Measurements from ENCODE around the gene WDFY4. TPM values are rescaled to one million over a fixed set of nuclear protein-coding genes. Genes with fewer than 3 reads are reported as not detected.

Gene WDFY4
- total RNA-seq, 4 donors from 2014 or later = 1.6 to 5.1 (median 3.0) TPM

- no peaks in the 10 kb centered on the region for H3K9me3 ChIP-seq
- no peak for TF ChIP-seq POLR2A (IDR thresholded peaks at IDR 0.05)
- no peak for TF ChIP-seq POLR2AphosphoS5 (IDR thresholded peaks at IDR 0.05)
- no peak for TF ChIP-seq CTCF (IDR thresholded peaks at IDR 0.05)
- no peak for TF ChIP-seq EP300 (IDR thresholded peaks at IDR 0.05)
- H3K27ac ChIP-seq = no peak overlapping the region
- H3K4me3 ChIP-seq = no peak overlapping the region
- no peak for ATAC-seq
- peaks cover 0 to 9% (median 0%) of the 10 kb centered on the region in 3 donors for H3K4me1 ChIP-seq
- no peaks in the 10 kb centered on the region for H3K36me3 ChIP-seq
- H3K27me3 ChIP-seq = no peaks in the 10 kb centered on the region
- 31 to 52% methylated on average over 3 to 5 of the region's 17 CpGs for WGBS, 2 donors (ENCODE audit: low coverage in 1 of 2)
Measured at GRCh38 chr10:49001870-49002672, 317.4 kb downstream of the WDFY4 start.

GRCh38 chr10:49005270-49005669 lies 320.6 kb downstream of the WDFY4 start:
- H3K9me3 ChIP-seq = no peaks in the 10 kb centered on the region
- H3K27ac ChIP-seq = no peak overlapping the region
- H3K27me3 ChIP-seq = no peaks in the 10 kb centered on the region
- peaks cover 0 to 9% (median 5%) of the 10 kb centered on the region in 3 donors for H3K4me1 ChIP-seq
- peak; percentile 43 for ATAC-seq
- H3K4me3 ChIP-seq = no peak overlapping the region
- 74 to 83% methylated on average over 1 to 5 of the region's 5 CpGs for WGBS, 2 donors (ENCODE audit: low coverage in 1 of 2)
- no peaks in the 10 kb centered on the region for H3K36me3 ChIP-seq
- no peak for TF ChIP-seq POLR2AphosphoS5 (IDR thresholded peaks at IDR 0.05)
- no peak for TF ChIP-seq POLR2A (IDR thresholded peaks at IDR 0.05)
- TF ChIP-seq CTCF (IDR thresholded peaks at IDR 0.05) = no peak
- TF ChIP-seq EP300 (IDR thresholded peaks at IDR 0.05) = no peak

- Histone ChIP-seq H3K27me3 (no peaks in the 10 kb centered on the region), H3K4me1 (peaks cover 0 to 5% (median 2%) of the 10 kb centered on the region in 3 donors), H3K36me3 (no peaks in the 10 kb centered on the region), H3K4me3 (no peak overlapping the region), H3K9me3 (no peaks in the 10 kb centered on the region), H3K27ac (no peak overlapping the region)
- no peak for ATAC-seq
- WGBS, 2 donors (ENCODE audit: low coverage in 1 of 2) = 54 to 68% methylated on average over 4 to 5 of the region's 5 CpGs
- TF ChIP-seq POLR2AphosphoS5 (IDR thresholded peaks at IDR 0.05) = no peak
- TF ChIP-seq CTCF (IDR thresholded peaks at IDR 0.05) = no peak
- TF ChIP-seq EP300 (IDR thresholded peaks at IDR 0.05) = no peak
- no peak for TF ChIP-seq POLR2A (IDR thresholded peaks at IDR 0.05)
Measured at GRCh38 chr10:49007129-49007528, 322.5 kb downstream of the WDFY4 start.

GRCh38 chr10:49008091-49008490 lies 323.4 kb downstream of the WDFY4 start:
- no peaks in the 10 kb centered on the region for H3K9me3 ChIP-seq
- WGBS, 2 donors (ENCODE audit: low coverage in 1 of 2) = 9% methylated on average over 1 of the region's 1 CpG; no CpG with 5 or more reads in 1 of the 2 donors
- no peak overlapping the region for H3K27ac ChIP-seq
- H3K27me3 ChIP-seq = no peaks in the 10 kb centered on the region
- TF ChIP-seq CTCF (IDR thresholded peaks at IDR 0.05) (no peak), EP300 (IDR thresholded peaks at IDR 0.05) (no peak), POLR2A (IDR thresholded peaks at IDR 0.05) (no peak), POLR2AphosphoS5 (IDR thresholded peaks at IDR 0.05) (no peak)
- no peak overlapping the region for H3K4me3 ChIP-seq
- H3K36me3 ChIP-seq = no peaks in the 10 kb centered on the region
- no peak for ATAC-seq
- H3K4me1 ChIP-seq = peaks cover 0 to 5% (median 0%) of the 10 kb centered on the region in 3 donors

All from gastroesophageal sphincter (tissue), 4 donors.